Measurements from ENCODE around the gene CENPC. TPM values are rescaled to one million over a fixed set of nuclear protein-coding genes. Genes with fewer than 3 reads are reported as not detected.

The CENPC gene
- total RNA-seq, 1 donor from 2014 or later: 9.0 TPM

- DNase-seq: no peak
- Histone ChIP-seq H3K27me3 (ENCODE audit: low read depth) (no peaks in the 10 kb centered on the region), H3K4me3 (no peak overlapping the region), H3K9me3 (replicated peaks) (no peaks in the 10 kb centered on the region), H3K27ac (replicated peaks) (no peak overlapping the region), H3K36me3 (no peaks in the 10 kb centered on the region), H3K4me1 (peaks cover 7% of the 10 kb centered on the region)
- intact Hi-C loops (cut with micrococcal nuclease): no loop called here
- no peak for TF ChIP-seq CTCF (IDR thresholded peaks at IDR 0.05; ENCODE audit: borderline replicate concordance)
Measured at GRCh38 chr4:67550451-67550850, 5.1 kb upstream of the CENPC start.

DNA sequence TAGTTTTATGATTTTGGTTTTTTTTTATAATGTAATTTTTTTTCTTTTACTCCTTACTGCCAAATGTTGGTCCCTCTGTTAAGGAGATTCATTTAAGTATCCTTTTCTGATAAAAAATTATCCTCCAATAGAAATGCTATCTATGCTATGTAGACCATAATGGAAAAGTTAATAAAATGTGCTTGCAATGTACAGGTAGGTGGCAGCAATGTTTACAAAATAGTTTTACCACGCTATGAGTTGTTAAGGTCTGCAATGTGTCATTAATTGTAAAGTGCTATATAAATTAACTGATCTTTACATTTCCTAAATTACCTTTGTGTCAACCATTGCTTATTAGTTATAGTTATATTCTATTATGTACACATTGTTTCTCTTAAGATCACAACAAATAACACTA, 3.8 kb upstream of the CENPC start:
- H3K27ac ChIP-seq (replicated peaks): no peak overlapping the region
- peak; percentile 44 for TF ChIP-seq CTCF (IDR thresholded peaks at IDR 0.05; ENCODE audit: borderline replicate concordance)
- no peaks in the 10 kb centered on the region for H3K9me3 ChIP-seq (replicated peaks)
- intact Hi-C loops (cut with micrococcal nuclease): no loop called here
- peaks cover 19% of the 10 kb centered on the region for H3K4me1 ChIP-seq
- no peak for DNase-seq
- H3K27me3 ChIP-seq (ENCODE audit: low read depth): no peaks in the 10 kb centered on the region
- H3K36me3 ChIP-seq: no peaks in the 10 kb centered on the region
- H3K4me3 ChIP-seq: no peak overlapping the region

DNA sequence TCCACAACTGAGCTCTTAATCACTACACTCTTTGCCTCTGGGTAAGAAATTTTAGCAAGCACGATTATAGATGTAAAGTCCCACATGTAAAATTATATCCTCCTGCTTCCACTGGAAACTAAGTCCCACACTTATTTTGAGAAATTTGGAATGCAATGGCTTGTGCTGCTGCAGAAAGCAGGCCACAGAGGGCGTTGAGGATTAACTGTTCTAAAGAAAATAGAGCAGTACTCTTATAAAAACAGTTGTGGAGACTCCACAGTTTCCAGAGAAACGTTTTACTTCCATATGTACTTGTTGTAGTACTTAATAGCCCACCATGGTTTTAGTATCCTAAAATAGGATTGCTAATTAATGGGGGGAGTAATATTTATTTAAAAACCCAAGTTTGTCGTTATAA, 1.7 kb upstream of the CENPC start:
- TF ChIP-seq CTCF (IDR thresholded peaks at IDR 0.05; ENCODE audit: borderline replicate concordance): no peak
- peaks cover 35% of the 10 kb centered on the region for H3K4me1 ChIP-seq
- H3K9me3 ChIP-seq (replicated peaks): no peaks in the 10 kb centered on the region
- H3K4me3 ChIP-seq: no peak overlapping the region
- H3K36me3 ChIP-seq: no peaks in the 10 kb centered on the region
- intact Hi-C loops (cut with micrococcal nuclease): no loop called here
- no peak overlapping the region for H3K27ac ChIP-seq (replicated peaks)
- DNase-seq: no peak
- H3K27me3 ChIP-seq (ENCODE audit: low read depth): no peaks in the 10 kb centered on the region

- H3K4me1 ChIP-seq: peaks cover 42% of the 10 kb centered on the region
- no peak for TF ChIP-seq CTCF (IDR thresholded peaks at IDR 0.05; ENCODE audit: borderline replicate concordance)
- H3K36me3 ChIP-seq: no peaks in the 10 kb centered on the region
- DNase-seq: no peak
- no peaks in the 10 kb centered on the region for H3K27me3 ChIP-seq (ENCODE audit: low read depth)
- H3K9me3 ChIP-seq (replicated peaks): no peaks in the 10 kb centered on the region
- intact Hi-C loops (cut with micrococcal nuclease): no loop called here
- H3K4me3 ChIP-seq: peak overlapping the region; percentile 92
- peak overlapping the region; percentile 94 for H3K27ac ChIP-seq (replicated peaks)
Measured at GRCh38 chr4:67546004-67546356, 677 bp upstream of the CENPC start.

- Histone ChIP-seq H3K9me3 (replicated peaks) (no peaks in the 10 kb centered on the region), H3K27me3 (ENCODE audit: low read depth) (no peaks in the 10 kb centered on the region), H3K36me3 (peaks cover 37% of the 10 kb centered on the region), H3K4me1 (peaks cover 42% of the 10 kb centered on the region), H3K27ac (replicated peaks) (no peak overlapping the region), H3K4me3 (no peak overlapping the region)
- intact Hi-C loops (cut with micrococcal nuclease): no loop called here
- no peak for DNase-seq
- TF ChIP-seq CTCF (IDR thresholded peaks at IDR 0.05; ENCODE audit: borderline replicate concordance): no peak
Measured at GRCh38 chr4:67542076-67542475, 3.2 kb downstream of the CENPC start.

DNA sequence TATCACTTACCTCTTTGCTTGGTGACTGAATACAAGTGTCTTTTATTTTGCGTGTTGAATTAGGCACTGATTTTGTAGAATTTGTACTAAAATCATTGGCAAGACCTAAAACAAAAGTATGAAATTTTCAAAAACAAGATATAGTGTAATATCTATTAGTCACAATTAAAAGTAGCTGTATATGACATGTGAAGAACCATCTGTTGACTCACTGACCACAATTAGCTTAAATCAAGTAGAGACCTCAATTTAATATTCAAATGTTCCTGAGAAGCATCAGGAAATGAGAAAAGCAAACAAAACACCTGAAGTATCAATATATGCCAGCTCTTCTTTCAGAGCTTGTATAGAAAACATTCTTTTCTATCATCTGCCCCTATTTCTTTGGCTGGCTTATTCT, 5.5 kb downstream of the CENPC start:
- Histone ChIP-seq H3K36me3 (peaks cover 58% of the 10 kb centered on the region), H3K4me1 (peaks cover 30% of the 10 kb centered on the region), H3K4me3 (no peak overlapping the region), H3K9me3 (replicated peaks) (no peaks in the 10 kb centered on the region), H3K27ac (replicated peaks) (no peak overlapping the region), H3K27me3 (ENCODE audit: low read depth) (no peaks in the 10 kb centered on the region)
- TF ChIP-seq CTCF (IDR thresholded peaks at IDR 0.05; ENCODE audit: borderline replicate concordance): no peak
- intact Hi-C loops (cut with micrococcal nuclease): no loop called here
- no peak for DNase-seq

Measured in left ventricle myocardium inferior (tissue), 1 donor.